HG03439 (cell line): ENCODE data around the gene ASXL2.

Experiments used
- ATAC-seq: cut with Tn5 transposase; IDR thresholded peaks from one replicate; pipeline ENCODE4 v1.9.1; 2021; ENCODE audit warnings: mild to moderate bottlenecking, moderate library complexity; ENCODE audit not compliant: unreplicated experiment

The ASXL2 gene

GRCh38 chr2:25698752-25699151 lies 179.5 kb downstream of the ASXL2 start:
- no peak for ATAC-seq

GRCh38 chr2:25697559-25698341 lies 180.5 kb downstream of the ASXL2 start:
- ATAC-seq: no peak

- no peak for ATAC-seq
Observed at GRCh38 chr2:25692737-25693445, 185.4 kb downstream of the ASXL2 start.

GRCh38 chr2:25692143-25692542 lies 186.1 kb downstream of the ASXL2 start:
- ATAC-seq: no peak

- no peak for ATAC-seq
Observed at GRCh38 chr2:25690058-25690457, 188.2 kb downstream of the ASXL2 start.

- no peak for ATAC-seq
Observed at GRCh38 chr2:25688236-25688635, 190.1 kb downstream of the ASXL2 start.

GRCh38 chr2:25685741-25686140 lies 192.5 kb downstream of the ASXL2 start:
- ATAC-seq: no peak

- ATAC-seq: no peak
Observed at GRCh38 chr2:25684577-25685473, 193.5 kb downstream of the ASXL2 start.
